Frontal cortex (tissue), 4 donors: ENCODE data around the gene DHX16. TPM values are rescaled to one million over a fixed set of nuclear protein-coding genes. Genes with fewer than 3 reads are reported as not detected.

Experiments
- DNase-seq, 2 donors: peaks; one replicate each; pipeline ENCODE4 v3.0.0; 2012; ENCODE audit warnings: low spot score in 2 of 2
- FAIRE-seq: peaks from 2 replicates; lab custom pipeline; 2012; peaks lifted over from hg19 to GRCh38; lab: Jason Lieb, UNC
- total RNA-seq: library from RNA; depleted of rRNA; stranded (reverse); fragments of >200 nt; gene quantifications from one replicate; pipeline ENCODE4 v1.2.3, GENCODE V29; 2014
- donor health status: control.
- donor health status: control.
- donor health status: control.

Gene DHX16
- total RNA-seq, 1 donor from 2014 or later, result 22.4 TPM

- no peak for FAIRE-seq
- peak; percentile 94 for DNase-seq
Measured at GRCh38 chr6:30646450-30647241, 26.2 kb downstream of the DHX16 start, which contains the start of gene C6orf136. Gene C6orf136, plus strand, starts transcription at chr6:30647133. Its CDS starts 99 bp downstream, at chr6:30647232.

GRCh38 chr6:30645989-30646388 is 26.8 kb downstream of the DHX16 start:
- FAIRE-seq (no peak), DNase-seq (no peak)

DNA sequence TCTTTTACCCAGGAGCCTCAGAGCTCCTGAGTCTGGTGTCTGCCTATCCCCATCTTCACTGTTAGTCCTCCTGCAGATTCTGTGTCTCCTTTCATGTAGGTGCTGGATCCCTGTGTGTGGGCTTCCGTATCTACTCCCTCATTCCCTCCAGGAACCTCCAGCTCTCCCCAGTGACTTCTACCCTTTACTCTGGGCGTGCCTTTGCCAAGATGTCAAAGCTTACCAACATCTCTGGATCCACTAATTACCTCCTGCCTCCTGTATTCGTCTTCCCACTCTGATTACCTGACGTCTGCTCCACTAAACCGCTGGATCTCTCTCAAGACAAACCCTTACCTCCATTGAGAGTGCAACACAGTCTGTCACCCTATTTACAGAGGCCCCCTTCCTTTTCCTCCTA is 28.0 kb downstream of the DHX16 start:
- DNase-seq (no peak), FAIRE-seq (no peak)

GRCh38 chr6:30643656-30644055 is 29.1 kb downstream of the DHX16 start:
- no peak for FAIRE-seq

GRCh38 chr6:30641048-30641447 is 31.8 kb downstream of the DHX16 start:
- FAIRE-seq (no peak), DNase-seq (no peak)

More at GRCh38 chr6:30643656-30644055, 29.1 kb downstream of the DHX16 start:
- no peak for DNase-seq

DNA sequence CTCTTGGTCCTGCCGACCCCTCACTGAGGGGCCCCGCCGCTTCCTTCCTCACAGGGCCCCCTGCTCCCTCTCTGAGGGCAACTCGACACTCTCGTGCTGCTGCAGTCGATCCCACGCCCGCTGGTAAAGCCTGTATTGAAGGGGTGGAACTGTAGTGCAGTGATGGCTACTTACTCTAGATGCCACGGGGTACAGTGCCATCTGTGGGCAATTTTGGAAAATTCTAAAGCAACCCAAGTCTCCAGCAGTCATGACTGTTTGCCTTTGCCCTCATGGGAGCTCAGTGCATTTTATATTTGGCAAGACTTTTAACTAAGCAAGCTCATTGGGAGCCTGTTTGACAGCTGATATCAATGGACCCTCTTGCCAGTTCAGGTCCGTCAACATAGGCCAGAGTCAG is 32.3 kb downstream of the DHX16 start:
- DNase-seq (no peak), FAIRE-seq (no peak)

GRCh38 chr6:30635834-30636233 is 37.0 kb downstream of the DHX16 start:
- FAIRE-seq, result no peak
- no peak for DNase-seq

- no peak for FAIRE-seq
- DNase-seq, result peak; percentile 74 to 93
Measured at GRCh38 chr6:30626484-30627366, 46.1 kb downstream of the DHX16 start, which contains the start of gene ATAT1. Gene ATAT1, plus strand, starts transcription at chr6:30626874.

- FAIRE-seq (no peak), DNase-seq (no peak)
Measured at GRCh38 chr6:30625511-30625910, 47.3 kb downstream of the DHX16 start.

GRCh38 chr6:30619561-30619960 is 53.2 kb downstream of the DHX16 start:
- DNase-seq (no peak), FAIRE-seq (no peak)

GRCh38 chr6:30618270-30618797 is 54.5 kb downstream of the DHX16 start:
- no peak for DNase-seq
- FAIRE-seq, result no peak

GRCh38 chr6:30617565-30618269 is 55.1 kb downstream of the DHX16 start, which contains the start of gene MRPS18B:
Gene MRPS18B, plus strand, starts transcription at chr6:30617840. Its CDS starts 26 bp downstream, at chr6:30617866.
- no peak for FAIRE-seq

DNA sequence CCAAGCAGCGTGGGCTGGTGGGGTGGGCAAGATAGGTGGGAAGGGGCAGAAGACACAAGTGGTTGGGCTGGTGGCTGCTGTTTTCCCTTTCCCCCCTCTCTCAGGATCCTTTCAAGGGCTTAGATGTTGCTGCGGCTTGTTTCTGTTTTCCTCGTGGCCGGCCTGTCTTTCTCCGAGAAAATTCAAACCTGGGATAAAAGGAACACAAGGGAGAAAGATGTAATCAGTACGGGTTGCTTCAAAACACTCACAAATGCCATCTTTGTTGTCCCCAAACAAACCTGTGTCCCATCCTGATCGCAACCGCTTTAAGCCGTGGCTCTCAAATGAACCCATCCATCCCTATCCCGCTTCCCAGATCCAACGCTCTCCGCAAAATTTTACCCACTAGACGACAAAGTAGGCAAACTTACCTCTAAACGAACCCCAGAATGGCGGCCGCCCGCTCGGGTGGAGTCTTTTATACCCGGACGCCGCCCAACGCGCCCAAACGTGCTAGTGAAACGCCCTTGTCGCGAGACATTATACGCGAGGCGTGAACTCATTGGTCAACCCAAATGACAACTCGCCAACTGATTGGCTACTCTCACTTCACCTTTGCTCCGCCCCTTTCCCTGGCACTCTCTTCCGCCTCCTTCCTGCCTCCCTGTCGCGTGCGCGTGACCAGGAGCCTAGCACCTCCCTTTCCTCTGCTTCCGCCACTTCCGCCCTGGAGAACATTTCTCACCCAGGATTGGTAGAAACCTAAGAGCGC is 55.8 kb downstream of the DHX16 start, which contains the start of gene PPP1R10:
TSS of gene PPP1R10 (minus strand) at position 433 of the 754 bp plus-strand sequence. CDS start 7,299 bp downstream, outside the sequence.
- FAIRE-seq, result peak; percentile 98
- DNase-seq, result peak; percentile 79 to 86

More at GRCh38 chr6:30617565-30618269, 55.1 kb downstream of the DHX16 start, which contains the start of gene MRPS18B:
- peak; percentile 71 to 76 for DNase-seq

DNA sequence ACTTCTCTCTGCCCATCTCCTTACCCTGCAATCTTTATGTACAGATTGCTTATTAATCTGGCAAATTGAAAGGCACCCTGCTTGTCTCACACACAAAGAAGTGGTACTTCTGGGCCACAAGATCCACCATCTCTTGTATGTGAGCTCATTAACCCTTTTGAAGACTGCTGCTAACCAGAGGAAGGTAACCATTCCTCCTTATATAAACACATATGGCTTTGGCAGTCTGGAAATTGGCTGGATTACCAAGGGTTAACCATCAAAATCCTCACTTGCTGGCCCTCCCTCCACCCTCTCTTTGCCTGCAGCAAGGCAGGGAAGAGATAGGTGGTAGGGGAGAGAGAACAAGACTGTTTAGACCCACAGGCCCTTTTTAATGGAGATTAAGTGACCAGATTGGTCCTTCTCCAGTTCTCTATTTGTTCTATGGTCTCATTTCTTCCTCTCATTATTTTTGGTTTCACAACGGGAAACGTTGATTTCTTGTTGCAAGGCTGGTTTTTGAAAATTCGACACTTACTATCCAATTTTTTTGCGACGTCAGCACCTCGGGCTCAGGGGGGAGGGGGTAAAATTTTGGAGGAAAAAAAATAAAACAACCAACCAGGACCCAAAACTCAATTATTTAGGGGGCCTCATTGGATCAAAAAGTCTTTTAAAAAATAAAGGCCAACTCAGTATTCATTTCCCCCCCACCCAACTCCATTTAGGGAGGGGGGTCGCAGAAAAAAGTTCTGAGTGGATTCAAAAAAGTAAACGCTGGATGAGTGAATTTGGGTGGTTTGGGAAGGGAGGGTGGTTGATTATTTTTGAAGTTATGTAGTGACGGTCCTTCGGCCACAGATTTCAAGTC is 56.6 kb downstream of the DHX16 start:
- DNase-seq (no peak), FAIRE-seq (no peak)

- DNase-seq (no peak), FAIRE-seq (no peak)
Measured at GRCh38 chr6:30615219-30615957, 57.4 kb downstream of the DHX16 start.

DNA sequence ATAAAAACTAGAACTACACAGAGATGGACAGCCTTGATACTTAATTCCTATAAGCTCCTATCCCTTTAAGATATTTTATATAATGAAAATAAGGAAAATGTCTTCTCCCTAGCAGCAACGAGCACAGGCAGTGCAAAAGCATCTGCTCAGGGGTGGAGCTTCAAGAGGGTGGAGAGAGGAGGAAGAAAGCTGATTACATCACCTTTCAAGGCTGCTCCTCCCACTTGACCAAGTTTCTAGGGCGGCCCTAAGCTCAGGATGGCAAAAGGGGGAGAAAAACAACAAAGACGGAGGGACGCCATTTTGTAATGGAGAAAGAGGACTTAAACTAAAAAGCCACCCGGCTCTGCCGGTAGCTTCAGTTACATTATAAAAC is 58.0 kb downstream of the DHX16 start:
- peak; percentile 72 for FAIRE-seq

More for the DNA sequence above, 58.0 kb downstream of the DHX16 start:
- peak; percentile 73 to 77 for DNase-seq
